NCI-H446 treated with DMSO at 0.1 percent for 48 hours (cell line): ENCODE measurements around the gene TAX1BP3.

Experiments
- DNase-seq: peaks from one replicate; lab custom pipeline; 2025; lab: John Stamatoyannopoulos, UW

Gene TAX1BP3

GRCh38 chr17:3626831-3627768 lies 41.3 kb downstream of the TAX1BP3 start:
- DNase-seq, result no peak

- no peak for DNase-seq
These were observed 45.3 kb downstream of the TAX1BP3 start for GRCh38 chr17:3622977-3623594.

- no peak for DNase-seq
These were observed 47.1 kb downstream of the TAX1BP3 start for GRCh38 chr17:3621146-3621720.

- no peak for DNase-seq
These were observed 53.1 kb downstream of the TAX1BP3 start for GRCh38 chr17:3615160-3615870.

DNA sequence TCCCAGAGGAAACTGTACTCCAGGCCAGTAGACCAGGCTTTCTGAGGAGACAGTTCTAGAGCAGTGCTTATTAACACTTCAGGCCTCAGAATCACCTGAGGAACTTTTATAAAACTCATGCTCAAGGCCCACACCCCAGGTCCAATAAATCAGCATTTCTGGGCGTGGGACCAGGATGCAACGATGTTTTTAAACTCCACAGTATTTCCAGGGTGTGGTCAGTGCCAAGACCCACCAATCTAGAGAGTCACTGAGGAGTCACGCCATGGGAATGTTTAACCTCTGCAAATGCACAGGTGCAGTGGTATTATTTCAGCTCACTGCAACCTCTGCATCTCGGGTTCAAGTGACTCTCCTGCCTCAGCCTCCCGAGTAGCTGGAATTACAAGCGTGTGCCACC lies 55.3 kb downstream of the TAX1BP3 start:
- DNase-seq, result no peak
